HG02884 (cell line): Measurements from ENCODE around the gene ITGA2B.

Source experiments
- ATAC-seq: cut with Tn5 transposase; IDR thresholded peaks from one replicate; pipeline ENCODE4 v1.9.1; 2021; ENCODE audit warnings: mild to moderate bottlenecking, moderate library complexity; ENCODE audit not compliant: unreplicated experiment

Gene ITGA2B

DNA sequence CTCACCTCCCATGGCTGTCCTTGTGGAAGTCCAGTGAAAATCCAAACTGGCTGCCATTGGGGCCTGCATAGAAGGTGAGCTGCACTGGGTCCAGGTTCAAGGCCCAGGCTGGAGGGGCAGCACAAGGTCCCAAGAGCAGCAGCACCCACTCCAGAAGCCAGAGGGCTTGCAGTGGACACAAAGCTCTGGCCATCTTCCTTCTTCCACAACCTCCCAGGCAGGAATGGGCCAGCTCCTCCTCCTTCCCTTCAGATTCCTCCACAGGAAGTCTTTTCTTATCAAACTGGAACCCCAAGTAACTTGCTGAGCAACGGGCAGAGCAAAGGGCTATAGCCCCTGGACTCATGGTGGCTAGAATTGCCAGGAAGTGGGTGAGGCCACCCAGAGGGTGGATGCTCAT, at the start of gene ITGA2B:
ITGA2B (minus strand) TSS at position 369 of the 400 bp plus-strand sequence; CDS start at position 193, 176 bp downstream.
- no peak for ATAC-seq

DNA sequence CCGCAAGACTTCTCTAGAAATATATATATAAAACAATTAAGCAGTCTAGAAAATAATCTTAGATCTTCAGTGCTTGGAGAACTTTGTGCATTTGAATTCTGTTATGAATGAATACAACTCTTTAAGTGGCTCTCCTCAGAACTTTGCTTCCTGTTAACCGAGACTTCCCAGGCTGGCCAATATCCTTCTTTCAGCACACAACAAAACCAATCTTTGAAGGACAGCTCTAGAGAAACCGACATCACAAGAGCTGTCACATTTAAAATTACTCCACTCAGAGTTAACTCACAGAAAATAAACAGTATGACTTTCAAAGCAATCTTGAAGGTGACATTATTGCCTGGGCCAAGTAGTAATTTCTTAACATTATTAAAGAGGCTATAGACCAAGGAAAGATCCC, 49.7 kb upstream of the ITGA2B start:
- ATAC-seq = no peak

DNA sequence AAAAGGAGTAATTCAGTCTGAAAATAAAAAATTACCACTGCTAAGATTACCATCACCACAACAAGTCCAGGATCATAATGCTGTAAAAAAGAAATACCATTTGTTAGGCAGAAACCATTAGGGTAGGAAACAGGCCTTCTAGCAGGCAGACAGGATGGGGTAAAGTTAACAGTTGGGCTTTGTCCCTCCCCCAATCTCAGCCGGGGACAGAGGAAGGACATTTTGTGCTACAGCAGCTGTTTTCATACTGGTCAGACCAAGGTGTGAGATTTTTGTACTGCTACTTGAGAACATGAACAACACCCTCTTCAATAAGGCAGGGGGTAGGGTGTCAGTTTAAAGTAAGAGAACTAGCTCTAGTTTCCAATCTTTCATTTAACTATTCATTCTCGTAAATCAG, 49.2 kb upstream of the ITGA2B start:
- no peak for ATAC-seq

DNA sequence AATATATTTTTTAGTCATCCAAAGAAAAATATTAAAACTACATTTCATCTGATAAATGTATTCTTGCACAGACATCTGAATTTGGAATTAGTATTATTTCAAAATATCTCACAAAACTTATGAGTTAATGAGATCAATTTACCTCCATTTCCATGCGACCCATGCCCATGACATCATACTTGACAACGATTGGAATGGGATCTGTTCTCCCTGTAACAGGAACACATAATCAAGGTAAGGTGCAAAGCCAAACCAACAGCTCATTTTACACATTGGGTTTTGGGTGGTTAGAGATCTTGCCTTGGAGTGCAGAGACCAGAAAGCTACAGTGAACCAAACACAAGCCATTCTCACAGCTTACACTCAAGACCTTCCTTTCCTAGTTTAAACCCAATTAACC, 46.9 kb upstream of the ITGA2B start:
- no peak for ATAC-seq

DNA sequence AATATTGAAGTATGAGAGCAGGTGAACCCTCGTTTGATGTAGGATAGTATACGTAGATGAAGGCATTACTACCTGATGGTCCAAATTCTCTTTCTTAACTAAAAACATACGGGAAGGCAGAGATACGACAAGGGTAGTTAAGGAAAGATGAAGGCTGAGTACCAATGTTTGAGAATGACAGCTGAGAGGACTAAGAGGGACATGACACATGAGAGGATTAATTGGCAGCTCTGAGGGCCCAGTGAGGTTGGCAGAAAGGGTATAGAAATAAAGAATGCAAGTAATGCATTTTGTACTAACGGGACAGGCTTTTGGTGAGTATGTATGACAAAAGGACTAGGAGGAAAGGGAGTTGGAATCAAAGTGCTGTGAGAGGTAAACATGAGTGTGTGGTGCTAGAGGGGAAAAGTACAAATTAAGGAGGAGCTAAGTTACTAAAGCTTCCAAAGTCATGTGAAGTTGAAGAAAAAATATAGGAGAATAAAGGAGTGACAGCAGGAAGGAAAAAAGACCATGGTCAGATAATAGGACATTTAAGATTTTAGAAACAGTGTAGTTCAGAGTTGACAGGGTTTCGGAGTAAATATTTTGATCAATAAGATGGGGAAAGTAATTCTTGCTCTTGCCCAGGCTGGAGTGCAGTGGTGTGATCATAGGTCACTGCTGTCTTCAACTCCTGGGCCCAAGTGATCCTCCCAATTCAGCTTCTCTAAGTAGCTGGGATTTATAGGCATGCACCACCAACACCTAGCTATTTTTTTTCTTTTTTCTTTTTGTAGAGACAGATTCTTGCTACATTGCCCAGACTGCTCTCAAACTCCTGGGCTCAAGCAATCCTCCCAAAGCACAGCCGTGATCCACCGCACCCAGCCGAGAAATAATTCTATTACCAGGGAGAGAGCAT, 43.1 kb upstream of the ITGA2B start:
- no peak for ATAC-seq

DNA sequence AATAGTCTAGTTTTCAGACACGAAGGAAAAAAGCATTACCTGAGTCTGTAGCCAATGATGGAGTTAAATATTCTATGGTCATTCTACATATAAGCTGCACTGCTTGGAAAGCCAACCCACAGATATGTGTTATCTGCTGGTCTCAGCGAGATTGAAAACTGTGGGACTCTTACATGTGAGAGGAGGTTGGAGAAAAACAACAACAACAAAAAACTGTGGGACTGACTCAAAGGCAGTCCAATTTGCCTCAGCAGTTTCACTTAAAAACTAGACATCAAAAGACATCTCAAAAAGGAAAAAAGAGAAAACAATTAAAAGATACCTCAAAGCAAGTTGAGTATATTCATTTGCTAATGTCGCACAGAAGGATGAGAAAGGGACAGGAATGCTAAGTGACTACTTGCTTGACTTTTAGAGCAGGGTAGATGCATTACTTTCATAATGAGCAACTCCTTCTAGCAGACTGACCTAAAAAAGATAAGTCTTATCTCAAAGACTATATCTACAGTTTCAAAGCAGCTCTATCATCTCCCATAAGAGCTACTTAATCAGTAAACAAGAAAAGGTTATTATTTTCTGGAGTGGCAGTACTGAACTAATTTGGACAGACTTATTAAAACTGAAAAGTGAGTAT, 35.5 kb upstream of the ITGA2B start:
- ATAC-seq = no peak

DNA sequence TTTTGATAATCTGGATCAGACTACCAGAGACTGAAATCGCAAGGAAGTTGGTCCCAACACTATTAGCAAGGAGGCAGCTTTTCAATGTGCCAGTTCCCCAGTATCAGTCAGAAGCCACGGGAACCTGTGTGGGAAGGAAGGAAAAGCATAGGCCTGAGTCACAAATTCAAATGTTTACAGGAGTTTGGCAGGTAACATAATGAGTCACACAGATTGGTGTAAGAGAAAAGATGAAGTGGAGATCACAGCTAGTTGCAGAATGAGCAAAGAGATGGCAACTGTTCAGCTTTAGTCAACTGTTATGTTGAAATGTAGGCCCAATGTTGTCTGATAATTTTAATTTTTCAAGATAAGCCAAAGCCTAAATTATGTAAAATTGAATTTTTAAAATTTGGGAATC, 28.1 kb upstream of the ITGA2B start:
- ATAC-seq = no peak

DNA sequence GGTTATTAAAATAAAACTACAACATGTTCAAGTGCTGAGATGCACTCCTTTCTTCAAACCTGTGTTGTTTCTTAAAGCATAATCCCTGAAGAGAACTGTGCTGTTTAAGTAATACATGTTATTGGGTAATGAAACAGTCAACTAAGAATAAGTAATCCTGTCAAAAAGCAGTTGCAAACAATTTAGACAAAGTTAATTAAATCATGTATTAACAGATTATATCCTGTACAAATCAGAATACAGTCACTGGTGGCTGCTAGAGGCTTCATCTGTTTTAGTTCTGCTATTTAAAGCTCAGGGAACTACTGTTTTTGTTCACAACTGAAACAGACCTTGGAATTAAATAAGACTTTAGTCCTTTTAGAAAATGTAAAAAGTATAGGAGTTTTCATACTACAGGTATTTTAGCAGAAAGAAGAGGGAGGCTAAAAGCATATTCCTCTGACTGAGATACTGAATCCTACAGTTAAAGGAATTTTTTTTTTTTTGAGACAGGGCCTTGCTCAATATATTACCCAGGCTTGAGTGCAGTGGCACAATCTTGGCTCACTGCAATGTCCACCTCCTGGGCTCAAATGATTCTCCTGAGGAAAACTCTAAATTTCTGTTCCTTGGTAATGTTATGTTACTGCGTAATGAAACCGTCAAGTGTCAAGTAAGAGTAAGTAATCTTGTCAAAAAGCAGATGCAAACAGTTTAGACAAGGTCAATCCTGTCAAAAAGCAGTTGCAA, 27.3 kb upstream of the ITGA2B start:
- no peak for ATAC-seq

DNA sequence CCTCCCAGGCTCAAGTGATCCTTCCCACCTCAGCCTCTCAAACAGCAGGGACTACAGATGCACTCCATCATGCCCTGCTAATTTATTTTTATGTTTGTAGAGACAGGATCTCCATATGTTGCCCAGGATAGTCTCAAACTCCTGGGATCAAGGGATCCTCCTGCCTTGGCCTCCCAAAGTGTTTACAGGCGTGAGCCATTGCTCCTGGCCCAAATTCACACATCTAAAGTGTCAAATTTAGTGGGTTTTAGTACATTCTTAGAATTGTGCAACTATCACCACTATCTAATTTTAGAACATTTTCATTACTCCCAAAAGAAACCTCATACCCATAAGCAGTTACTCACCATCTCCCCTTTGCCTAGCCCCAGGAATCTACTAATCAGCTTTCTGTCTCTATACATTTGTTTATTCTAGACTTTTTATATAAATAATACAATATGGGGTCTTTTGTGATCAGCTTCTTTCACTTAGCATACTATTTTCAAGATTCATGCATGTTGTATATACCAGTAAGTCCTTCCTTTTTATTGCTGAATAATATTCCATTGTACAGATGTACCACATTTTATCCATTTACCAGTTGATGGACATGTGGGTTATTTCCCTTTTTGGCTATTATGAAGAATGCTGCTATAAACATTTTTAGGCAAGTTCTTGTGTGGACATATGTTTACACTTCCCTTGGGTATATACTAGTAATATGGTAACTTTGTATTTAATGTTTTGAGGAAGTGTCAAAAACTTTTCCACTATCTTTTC, 25.1 kb upstream of the ITGA2B start:
- no peak for ATAC-seq

DNA sequence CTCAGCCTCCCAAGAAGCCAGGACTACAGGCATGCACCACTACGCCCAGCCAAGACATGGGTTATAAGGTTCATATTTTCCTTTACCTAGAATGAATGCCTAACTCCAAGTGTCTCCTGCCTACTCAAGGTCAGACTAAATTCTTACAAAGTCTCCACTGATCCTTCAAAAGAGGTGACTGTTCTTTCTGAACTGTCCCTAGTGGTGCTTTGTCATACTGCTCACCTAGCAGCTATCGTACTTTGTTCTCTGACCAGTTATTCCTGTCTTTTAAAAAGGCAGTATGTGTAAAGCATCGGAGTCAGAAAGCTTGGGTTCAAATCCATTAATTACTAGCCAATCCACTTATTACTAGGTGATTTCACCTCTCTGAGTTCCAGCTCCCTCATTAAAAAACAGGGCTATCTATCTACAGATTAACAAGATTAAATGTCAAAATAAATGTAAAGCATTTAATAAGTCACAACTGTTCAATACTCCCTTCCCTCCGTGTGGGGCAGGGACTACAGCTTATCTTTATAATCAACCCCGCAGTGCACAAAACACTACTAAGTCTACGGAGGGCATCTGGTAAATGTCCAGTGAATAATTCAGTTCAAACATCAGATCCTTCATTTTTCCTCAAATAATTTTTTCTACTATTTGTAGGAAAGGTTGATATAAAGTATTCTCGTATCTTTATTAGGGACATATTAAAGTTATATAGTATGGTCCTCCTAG, 20.0 kb upstream of the ITGA2B start:
- ATAC-seq = no peak

DNA sequence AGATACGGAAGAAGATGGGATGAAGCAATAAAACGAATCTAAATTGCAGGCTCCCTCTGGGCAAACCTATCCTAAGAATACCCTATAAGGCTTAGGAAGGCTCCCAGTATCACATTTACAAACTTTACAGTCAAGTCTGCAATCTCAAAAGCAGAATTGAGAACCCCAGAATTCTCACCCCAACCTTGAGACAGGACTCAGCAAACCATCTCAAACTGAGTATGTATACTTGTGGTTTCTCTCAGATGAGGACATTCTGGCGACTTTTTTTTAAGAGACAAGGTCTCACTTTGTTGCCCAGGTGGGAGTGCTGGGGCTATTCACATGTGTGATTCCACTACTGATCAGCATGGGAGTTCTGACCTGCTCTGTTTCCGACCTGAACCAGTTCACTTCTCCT, 19.3 kb upstream of the ITGA2B start:
- ATAC-seq = no peak

DNA sequence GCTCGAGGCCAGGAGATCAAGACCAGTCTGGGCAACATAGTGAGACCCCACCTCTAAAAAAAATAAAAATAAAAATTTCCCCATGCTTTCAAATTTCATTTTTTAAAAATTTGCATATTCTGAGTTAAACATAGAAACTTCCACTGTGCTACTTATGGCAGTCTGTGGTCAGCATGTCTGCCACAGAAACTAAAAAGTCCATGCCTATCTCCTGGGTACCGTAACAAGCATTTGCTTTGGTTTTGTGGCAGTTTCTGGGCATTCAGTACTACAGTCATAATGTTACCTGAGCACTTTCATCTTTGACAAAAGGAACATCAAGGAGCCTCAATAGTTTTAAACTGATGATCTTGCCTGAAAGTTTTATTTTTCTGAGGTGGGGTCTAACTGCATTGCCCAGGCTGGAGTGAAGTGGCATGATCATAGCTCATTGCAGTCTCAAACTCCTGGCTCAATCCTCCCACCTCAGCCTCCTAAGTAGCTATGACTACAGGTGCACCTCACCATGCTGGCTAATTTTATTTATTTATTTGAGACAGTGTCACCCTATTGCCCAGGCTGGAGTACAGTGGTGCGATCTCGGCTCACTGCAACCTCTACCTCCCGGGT, 13.2 kb upstream of the ITGA2B start:
- ATAC-seq = no peak

DNA sequence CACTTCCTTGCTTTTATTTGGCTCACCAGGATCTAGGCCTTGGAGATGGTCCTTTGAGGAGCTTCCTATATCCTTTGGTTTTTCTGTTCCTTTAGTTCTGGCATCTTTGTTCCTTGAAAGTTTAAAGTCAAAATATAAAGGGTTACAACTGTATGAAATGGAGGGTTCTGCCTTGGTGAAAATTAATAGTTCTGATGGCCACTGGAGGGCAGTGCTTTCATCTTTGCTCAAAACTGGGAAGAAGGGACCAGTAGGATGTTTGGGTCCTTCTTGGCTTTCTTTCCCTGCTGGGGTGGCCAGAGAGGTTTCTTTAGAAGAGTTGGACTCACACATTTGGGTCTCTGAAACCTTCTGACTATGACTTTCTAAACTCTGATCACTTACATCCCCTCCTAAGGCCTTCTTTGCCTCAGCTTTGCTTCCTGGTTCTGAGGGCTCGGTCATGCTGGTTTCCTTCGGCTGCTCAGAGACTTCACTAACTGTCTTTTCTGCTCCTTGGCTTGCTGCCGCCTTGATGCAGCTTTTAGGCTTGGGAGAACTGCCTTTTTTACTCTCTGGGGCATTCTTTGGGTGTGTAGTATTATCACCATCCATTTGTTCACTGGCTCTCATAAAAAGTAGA, 10.9 kb upstream of the ITGA2B start:
- no peak for ATAC-seq

DNA sequence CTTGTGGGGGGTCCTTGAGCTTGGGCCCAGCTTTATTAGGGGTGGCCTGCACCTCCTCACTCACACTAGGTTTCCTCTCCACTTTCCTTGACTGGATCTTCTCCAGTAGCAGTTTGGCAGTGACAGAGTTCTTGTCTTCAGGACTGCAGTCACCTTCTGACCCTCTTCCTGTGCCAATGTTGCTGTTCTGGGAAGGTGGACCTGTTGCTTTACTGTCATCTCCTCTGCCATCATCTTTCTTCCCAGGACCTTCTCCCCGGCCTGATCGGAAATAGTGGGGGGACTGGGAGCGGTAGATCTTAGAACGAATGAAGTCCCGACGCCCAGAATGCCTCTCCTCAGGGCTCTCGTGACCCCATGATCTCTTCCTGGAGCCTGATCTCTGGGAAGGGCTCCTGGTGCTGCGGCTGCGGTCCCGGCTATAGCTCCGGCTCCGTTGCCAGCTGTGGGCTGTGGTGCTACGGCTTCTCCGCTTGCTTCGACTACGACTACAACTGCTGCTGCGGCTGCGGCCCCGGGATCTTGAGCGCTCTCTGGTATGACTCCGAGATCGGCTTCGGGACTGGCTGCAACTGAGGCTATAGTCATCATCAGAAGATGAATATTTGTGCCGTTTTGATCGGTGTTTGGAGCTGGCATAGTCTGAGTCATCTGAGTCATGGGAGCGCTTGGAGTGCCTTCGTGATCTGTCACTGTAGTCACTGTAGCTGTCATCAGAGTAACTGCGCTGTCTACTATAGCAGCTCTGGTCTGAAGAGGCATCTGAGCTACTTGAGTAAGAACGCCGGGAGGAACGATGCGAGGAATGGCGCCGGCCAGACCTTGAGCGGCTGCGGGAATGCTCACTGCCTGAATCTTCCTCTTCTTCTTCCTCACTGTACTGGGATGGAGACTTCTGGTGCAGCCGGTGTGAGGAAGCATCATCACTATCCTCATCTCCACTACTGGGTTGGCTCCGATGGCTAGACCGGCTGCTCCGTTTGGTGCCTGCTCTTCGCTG, 9.5 kb upstream of the ITGA2B start:
- ATAC-seq = no peak

DNA sequence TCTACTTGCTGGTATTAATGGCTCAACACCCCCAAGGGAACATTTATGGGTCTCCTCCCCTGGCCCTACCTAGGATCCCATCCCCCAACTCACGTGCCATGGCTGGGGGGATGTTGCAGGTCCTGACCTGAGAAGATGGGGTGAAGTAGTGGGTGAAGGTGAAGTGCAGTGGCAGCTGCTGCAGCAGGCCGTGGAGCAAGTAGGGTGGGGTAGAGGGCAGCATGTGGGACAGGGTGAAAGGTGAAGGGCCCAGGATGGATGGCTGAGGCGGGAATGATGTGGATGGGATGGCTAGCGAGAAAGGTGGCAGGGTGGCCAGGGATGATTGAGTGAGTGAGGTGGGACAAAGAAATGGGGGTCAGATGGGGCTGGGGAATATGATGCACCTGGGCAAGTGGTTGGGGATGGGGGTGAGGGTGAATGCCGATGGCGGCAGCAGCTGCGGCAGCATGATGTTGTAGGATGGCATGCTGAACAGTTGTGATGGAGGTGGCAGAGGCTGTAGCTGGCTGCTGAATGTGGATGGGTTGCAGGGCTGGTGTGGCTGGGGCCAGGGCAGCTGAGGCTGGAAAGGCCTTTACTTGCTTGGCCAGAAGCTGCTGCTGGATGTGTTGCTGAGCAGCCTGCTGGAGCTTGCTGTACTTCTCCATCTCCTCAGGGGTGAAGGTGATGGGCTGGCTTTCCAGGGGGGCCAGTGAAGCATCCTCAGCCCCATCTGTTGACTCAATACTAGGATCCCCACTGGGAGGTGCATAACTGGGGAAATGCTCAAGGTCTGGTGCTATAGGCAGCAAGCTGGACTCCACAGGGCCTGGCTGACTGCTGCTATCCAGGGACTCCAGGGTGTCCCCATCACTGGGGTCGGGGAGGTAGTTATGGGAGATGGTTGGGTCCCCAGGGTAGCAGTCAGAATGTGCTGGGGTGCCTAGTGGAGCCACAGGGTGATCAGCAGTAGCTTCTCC, 8.3 kb upstream of the ITGA2B start:
- no peak for ATAC-seq

DNA sequence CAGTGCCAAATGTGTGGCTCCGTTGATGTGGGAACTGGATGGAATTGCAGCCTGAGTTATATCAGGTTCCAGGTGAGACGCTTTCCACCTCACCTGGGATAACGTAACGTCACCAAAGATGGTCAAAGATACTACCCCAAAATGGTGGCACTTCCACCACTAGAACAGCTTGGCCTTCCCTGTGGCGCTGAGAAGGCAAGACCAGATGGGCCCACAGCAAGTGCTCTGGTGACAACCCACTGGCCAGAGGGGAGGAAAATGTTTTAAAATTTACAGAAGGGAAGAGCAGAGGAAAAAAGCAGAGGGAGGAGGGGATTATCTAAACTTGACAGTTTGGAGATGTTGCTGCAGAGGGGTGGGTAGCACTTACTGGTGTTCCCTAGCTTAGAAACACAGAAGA, 7.5 kb upstream of the ITGA2B start:
- no peak for ATAC-seq

DNA sequence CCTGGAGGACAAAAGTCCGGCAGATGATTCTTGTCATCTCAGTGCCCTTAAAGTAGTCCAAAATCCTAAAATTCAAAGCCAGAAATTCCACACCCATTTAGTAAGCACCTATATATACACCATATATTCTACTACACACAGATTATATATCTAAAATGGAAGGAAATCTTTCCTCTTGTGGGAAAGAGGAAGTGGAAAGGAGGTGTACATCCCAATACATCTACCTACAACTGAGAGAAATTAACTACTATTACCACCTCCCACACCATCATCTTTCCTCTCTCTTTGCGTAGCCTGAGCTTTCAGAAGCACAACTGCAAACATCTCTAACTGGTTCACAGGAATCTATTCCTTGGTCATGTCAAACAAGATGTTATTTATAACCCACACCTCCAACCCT, 5.4 kb upstream of the ITGA2B start:
- ATAC-seq = no peak
